Measurements from ENCODE around the gene C1QTNF6. TPM values are rescaled to one million over a fixed set of nuclear protein-coding genes. Genes with fewer than 3 reads are reported as not detected.

Gene C1QTNF6
- total and polyA plus RNA-seq, 2 experiments from 2014 or later = 23.6 to 29.7 TPM

DNA sequence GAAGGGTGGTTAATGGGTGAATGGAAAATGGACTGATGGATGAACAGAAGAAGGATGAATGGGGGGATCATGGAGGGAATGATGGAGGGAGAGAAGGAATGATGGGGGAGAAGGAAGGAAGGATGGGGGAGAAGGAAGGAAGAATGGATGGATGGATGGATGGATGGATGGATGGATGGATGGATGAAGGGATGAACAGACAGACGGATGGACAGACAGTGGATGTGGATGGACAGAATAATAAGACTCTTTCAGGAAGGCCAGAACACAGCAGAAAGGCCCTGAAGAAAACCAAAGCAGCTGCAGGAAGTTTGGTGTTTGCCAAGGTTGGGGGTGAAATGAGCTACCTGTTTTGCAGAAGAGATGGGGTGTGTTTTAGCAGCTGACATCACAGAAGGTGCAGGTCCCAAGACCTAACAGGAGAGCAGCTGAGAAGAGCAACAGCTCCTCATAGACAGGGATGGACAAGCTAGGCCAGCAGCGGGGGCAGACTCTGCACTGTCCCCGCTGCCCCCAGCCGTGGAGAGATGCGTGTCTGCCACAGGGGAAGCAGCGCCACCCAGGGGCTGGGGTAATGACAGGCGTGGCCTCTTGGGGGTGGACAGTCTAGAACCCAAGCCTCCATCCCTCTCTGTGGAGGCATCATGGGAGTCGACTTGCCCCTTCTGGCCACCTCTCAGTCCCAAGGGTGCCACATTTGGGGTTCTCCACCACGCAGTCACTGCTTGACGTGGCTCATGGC lies 17.9 kb downstream of the C1QTNF6 start:
- no peaks in the 10 kb centered on the region for H3K9me2 ChIP-seq (replicated peaks; ENCODE audit: insufficient read depth)
- no peaks in the 10 kb centered on the region for H3K79me2 ChIP-seq
- H4K20me1 ChIP-seq (ENCODE audit: insufficient read depth, poor library complexity, severe bottlenecking) = no peaks in the 10 kb centered on the region
- peaks cover 15% of the 10 kb centered on the region for H3K4me1 ChIP-seq (ENCODE audit: insufficient read depth)
- no peak overlapping the region for H2AFZ ChIP-seq
- peak overlapping the region; percentile 26 for H3K27ac ChIP-seq
- no peaks in the 10 kb centered on the region for H3K27me3 ChIP-seq
- TF ChIP-seq EZH2 (IDR thresholded peaks at IDR 0.05; ENCODE audit: borderline replicate concordance) (no peak), EZH2phosphoT487 (IDR thresholded peaks at IDR 0.05; ENCODE audit: low read depth, severe bottlenecking, unreplicated experiment) (no peak), CTCF (IDR thresholded peaks at IDR 0.05; ENCODE audit: poor library complexity) (no peak)
- no peak for DNase-seq (ENCODE audit: low spot score)
- no peak overlapping the region for H3K4me3 ChIP-seq
- no peak overlapping the region for H3K4me2 ChIP-seq
- no peaks in the 10 kb centered on the region for H3K9me3 ChIP-seq (ENCODE audit: low read depth)
- H3K36me3 ChIP-seq (replicated peaks; ENCODE audit: insufficient read depth, low read depth) = no peaks in the 10 kb centered on the region
- 85% methylated on average over 10 of the region's 10 CpGs for WGBS (ENCODE audit: low lambda C conversion rate, missing lambda C conversion rate)

- WGBS (ENCODE audit: low lambda C conversion rate, missing lambda C conversion rate) = 93% methylated on average over 8 of the region's 8 CpGs
- H2AFZ ChIP-seq = no peak overlapping the region
- no peak for DNase-seq (ENCODE audit: low spot score)
- no peak overlapping the region for H3K27ac ChIP-seq
- no peaks in the 10 kb centered on the region for H3K9me2 ChIP-seq (replicated peaks; ENCODE audit: insufficient read depth)
- H3K4me2 ChIP-seq = no peak overlapping the region
- H3K4me1 ChIP-seq (ENCODE audit: insufficient read depth) = peaks cover 15% of the 10 kb centered on the region
- no peaks in the 10 kb centered on the region for H3K36me3 ChIP-seq (replicated peaks; ENCODE audit: insufficient read depth, low read depth)
- H4K20me1 ChIP-seq (ENCODE audit: insufficient read depth, poor library complexity, severe bottlenecking) = no peaks in the 10 kb centered on the region
- TF ChIP-seq CTCF (IDR thresholded peaks at IDR 0.05; ENCODE audit: poor library complexity) (no peak), EZH2phosphoT487 (IDR thresholded peaks at IDR 0.05; ENCODE audit: low read depth, severe bottlenecking, unreplicated experiment) (no peak)
- no peaks in the 10 kb centered on the region for H3K9me3 ChIP-seq (ENCODE audit: low read depth)
- no peaks in the 10 kb centered on the region for H3K27me3 ChIP-seq
- H3K4me3 ChIP-seq = no peak overlapping the region
- no peaks in the 10 kb centered on the region for H3K79me2 ChIP-seq
These were observed 18.6 kb downstream of the C1QTNF6 start for GRCh38 chr22:37169406-37169805.

- Histone ChIP-seq H3K79me2 (no peaks in the 10 kb centered on the region), H3K9me2 (replicated peaks; ENCODE audit: insufficient read depth) (no peaks in the 10 kb centered on the region), H3K27ac (no peak overlapping the region), H3K4me1 (ENCODE audit: insufficient read depth) (peaks cover 15% of the 10 kb centered on the region), H2AFZ (no peak overlapping the region), H3K36me3 (replicated peaks; ENCODE audit: insufficient read depth, low read depth) (no peaks in the 10 kb centered on the region), H3K4me3 (no peak overlapping the region), H4K20me1 (ENCODE audit: insufficient read depth, poor library complexity, severe bottlenecking) (no peaks in the 10 kb centered on the region), H3K9me3 (ENCODE audit: low read depth) (no peaks in the 10 kb centered on the region), H3K27me3 (no peaks in the 10 kb centered on the region), H3K4me2 (no peak overlapping the region)
- no peak for DNase-seq (ENCODE audit: low spot score)
- 69% methylated on average over 8 of the region's 8 CpGs for WGBS (ENCODE audit: low lambda C conversion rate, missing lambda C conversion rate)
- TF ChIP-seq EZH2 (IDR thresholded peaks at IDR 0.05; ENCODE audit: borderline replicate concordance) (no peak), CTCF (IDR thresholded peaks at IDR 0.05; ENCODE audit: poor library complexity) (no peak), EZH2phosphoT487 (IDR thresholded peaks at IDR 0.05; ENCODE audit: low read depth, severe bottlenecking, unreplicated experiment) (no peak)
These were observed 19.9 kb downstream of the C1QTNF6 start for GRCh38 chr22:37167981-37168647.

Measured in hepatocyte (in vitro differentiated cells).